Measurements from ENCODE around the gene RARG. TPM values are rescaled to one million over a fixed set of nuclear protein-coding genes. Genes with fewer than 3 reads are reported as not detected.
A peak's percentile ranks its signal among the peaks of the same experiment; 100 is the strongest.

Gene RARG
- total and polyA plus RNA-seq, 2 of the 8 experiments (the other 6 are each of a cell fraction or from before 2014, with no cell fraction given) = 68.6 to 68.9 TPM

DNA sequence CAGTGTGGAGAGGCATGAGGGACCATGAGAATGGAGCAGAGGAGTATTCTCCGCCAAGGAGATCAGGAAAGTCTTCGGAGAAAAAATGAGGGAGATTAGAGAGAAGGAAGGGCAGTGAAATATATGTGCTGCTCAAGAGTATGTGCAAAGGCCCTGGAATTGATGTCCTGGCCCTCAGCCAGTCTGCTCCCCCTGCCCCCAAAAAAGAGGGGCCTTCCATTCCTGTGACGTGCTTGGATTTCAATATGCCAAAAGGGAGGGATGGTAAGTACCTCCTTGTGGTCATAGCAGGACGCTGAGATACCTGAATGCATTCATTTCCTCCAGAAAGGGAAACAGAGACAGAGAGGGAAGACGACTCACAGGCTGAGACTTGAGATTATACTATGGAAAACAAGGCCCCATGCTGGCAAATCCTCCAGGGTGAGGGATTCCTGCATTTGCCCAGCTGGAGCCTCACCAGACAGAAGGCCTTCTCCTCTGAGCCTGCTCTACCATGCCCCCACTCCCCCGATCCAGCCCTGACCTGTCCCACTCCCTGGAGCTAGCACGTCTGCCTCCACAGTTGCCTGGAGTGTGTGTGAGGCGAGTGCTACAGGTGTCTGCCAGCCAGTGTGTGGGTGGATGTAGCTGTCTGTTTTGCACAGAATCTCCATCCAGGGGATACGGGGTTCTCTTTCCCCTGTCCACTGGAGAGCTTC lies 3.9 kb upstream of the RARG start (continued):
- TF ChIP-seq CTBP2 (IDR thresholded peaks at IDR 0.05; ENCODE audit: borderline replicate concordance, insufficient read depth, insufficient read length, low read length) = peak; percentile 65
- no peak for TF ChIP-seq E2F6 (IDR thresholded peaks at IDR 0.05)
- no peak for TF ChIP-seq CTCF (IDR thresholded peaks at IDR 0.05; ENCODE audit: control extremely low read depth in 1 of 3, insufficient read depth in 1 of 3, low read depth in 1 of 3, low read length in 3 of 3)
- no peak for TF ChIP-seq RAD21 (IDR thresholded peaks at IDR 0.05 in 1 of 2, conservative IDR thresholded peaks at IDR 0.05 in 1 of 2; ENCODE audit: low read depth in 2 of 2, low read length in 2 of 2)
- TF ChIP-seq GTF2F1 (IDR thresholded peaks at IDR 0.05; ENCODE audit: borderline replicate concordance, low read depth, low read length) = no peak
- no peak for TF ChIP-seq NRF1 (IDR thresholded peaks at IDR 0.05; ENCODE audit: low read depth, low read length)
- no peak for TF ChIP-seq BRCA1 (IDR thresholded peaks at IDR 0.05; ENCODE audit: low read depth, low read length)
- TF ChIP-seq BCL11A (IDR thresholded peaks at IDR 0.05; ENCODE audit: low read depth in 2 of 2, low read length in 2 of 2) = no peak
- no peak for TF ChIP-seq CHD1 (IDR thresholded peaks at IDR 0.05; ENCODE audit: low read depth, low read length)
- no peak for TF ChIP-seq POLR2AphosphoS5 (IDR thresholded peaks at IDR 0.05; ENCODE audit: low read depth, low read length)
- 0 out of 2 replicates have a peak, but pooled peaks have one; percentile 53 for TF ChIP-seq KDM1A (IDR thresholded peaks at IDR 0.05; ENCODE audit: borderline replicate concordance, low read length)
